IMR-90 (cell line): ENCODE results near the gene CREBL2. TPM values are rescaled to one million over a fixed set of nuclear protein-coding genes. Genes with fewer than 3 reads are reported as not detected.

Experiments
- ATAC-seq: fragments of 200-7000 bp; cut with Tn5 transposase; 2 replicates; pipeline ENCODE4 v1.9.1; 2020; ENCODE audit warnings: low read depth, mild to moderate bottlenecking, moderate library complexity
- BruUV-seq: library from RNA; stranded (reverse); fragments of 400-500 nt; replicated peaks from 2 replicates; lab custom pipeline; 2021; lab: Mats Ljungman, UMichigan
- CTCF ChIA-PET: fragments of 300-600 bp; formaldehyde crosslinking; extraction: SDS; loops from one replicate; lab custom pipeline; 2021; ENCODE audit warnings: antibody characterized with exemption; lab: Yijun Ruan, JAX
- POLR2A ChIA-PET: fragments of 300-600 bp; sonication (Branson Sonifier 250); formaldehyde crosslinking; loops from one replicate; lab custom pipeline; 2022; ENCODE audit warnings: antibody characterized with exemption; ENCODE audit not compliant: unreplicated experiment; lab: Charles Lee
- DNase-seq: peaks from one replicate; pipeline ENCODE4 v3.0.0; 2013
- H2AFZ ChIP-seq: replicated peaks from 2 replicates; pipeline ENCODE3; 2013; ENCODE audit warnings: low read length, mild to moderate bottlenecking; ENCODE audit not compliant: poor library complexity
- H2AK5ac ChIP-seq: 2 replicates; pipeline ENCODE4 v1.6.1; 2013; ENCODE audit warnings: low read depth, low read length, inconsistent platforms
- H2AK9ac ChIP-seq: replicated peaks from 2 replicates; pipeline ENCODE3; 2013; ENCODE audit warnings: mild to moderate bottlenecking, low read depth, low read length, moderate library complexity; ENCODE audit not compliant: poor library complexity
- H2BK120ac ChIP-seq: 2 replicates; pipeline ENCODE4 v1.6.1; 2013; ENCODE audit warnings: low read depth, low read length, inconsistent platforms
- H2BK15ac ChIP-seq: 3 replicates; pipeline ENCODE4 v1.6.1; 2013; ENCODE audit warnings: low read depth, low read length, inconsistent platforms
- H2BK20ac ChIP-seq: 2 replicates; pipeline ENCODE4 v1.6.1; 2013; ENCODE audit warnings: low read depth, mild to moderate bottlenecking, inconsistent platforms, low read length, moderate library complexity
- H2BK5ac ChIP-seq: 2 replicates; pipeline ENCODE4 v1.6.1; 2013; ENCODE audit warnings: mild to moderate bottlenecking, low read depth, low read length, inconsistent platforms; ENCODE audit not compliant: poor library complexity, severe bottlenecking
- H3K14ac ChIP-seq: replicated peaks from 2 replicates; pipeline ENCODE4 v1.6.1; 2013; ENCODE audit warnings: low read depth, low read length, inconsistent platforms
- H3K18ac ChIP-seq: 2 replicates; pipeline ENCODE4 v1.6.1; 2013; ENCODE audit warnings: low read depth, low read length, control low read depth
- H3K23ac ChIP-seq: 2 replicates; pipeline ENCODE4 v1.6.1; 2013; ENCODE audit warnings: low read depth, low read length, inconsistent platforms
- H3K27ac ChIP-seq: 2 replicates; pipeline ENCODE4 v1.5.1; 2013; ENCODE audit warnings: mild to moderate bottlenecking, control low read depth, low read length; ENCODE audit not compliant: insufficient read depth
- H3K27me3 ChIP-seq: 2 replicates; pipeline ENCODE4 v1.6.1; 2013; ENCODE audit warnings: low read length; ENCODE audit not compliant: control insufficient read depth, insufficient read depth
- H3K36me3 ChIP-seq: 2 replicates; pipeline ENCODE4 v1.6.1; 2013; ENCODE audit warnings: low read length, mixed read lengths; ENCODE audit not compliant: control insufficient read depth, insufficient read depth
- H3K4ac ChIP-seq: 2 replicates; pipeline ENCODE4 v1.6.1; 2013; ENCODE audit warnings: low read depth, low read length, inconsistent platforms
- H3K4me1 ChIP-seq: 2 replicates; pipeline ENCODE4 v1.6.1; 2013; ENCODE audit warnings: low read length, mixed read lengths; ENCODE audit not compliant: control insufficient read depth, insufficient read depth
- H3K4me2 ChIP-seq: 2 replicates; pipeline ENCODE4 v1.6.1; 2013; ENCODE audit warnings: low read depth, mild to moderate bottlenecking, control low read depth, low read length, moderate library complexity
- H3K4me3 ChIP-seq: 2 replicates; pipeline ENCODE4 v1.5.1; 2013; ENCODE audit warnings: low read depth, mild to moderate bottlenecking, control low read depth, low read length, moderate library complexity; ENCODE audit not compliant: insufficient read depth
- H3K56ac ChIP-seq: 2 replicates; pipeline ENCODE4 v1.6.1; 2013; ENCODE audit warnings: low read length, inconsistent platforms; ENCODE audit not compliant: insufficient read depth; ENCODE audit errors: extremely low read depth
- H3K79me1 ChIP-seq, 2 experiments: 2 replicates each; pipeline ENCODE4 v1.6.1; 2013; ENCODE audit warnings: low read length in 2 of 2, inconsistent platforms in 1 of 2, low read depth in 1 of 2
- H3K9ac ChIP-seq: 2 replicates; pipeline ENCODE4 v1.6.1; 2013; ENCODE audit warnings: low read depth, low read length, control low read depth
- H3K9me1 ChIP-seq: 2 replicates; pipeline ENCODE4 v1.6.1; 2013; ENCODE audit warnings: low read length, inconsistent platforms; ENCODE audit not compliant: insufficient read depth
- H3K9me3 ChIP-seq: 2 replicates; pipeline ENCODE4 v1.6.1; 2013; ENCODE audit warnings: low read length; ENCODE audit not compliant: control insufficient read depth, insufficient read depth
- H4K20me1 ChIP-seq: 2 replicates; pipeline ENCODE4 v1.6.1; 2013; ENCODE audit warnings: low read length, inconsistent platforms; ENCODE audit not compliant: insufficient read depth
- H4K5ac ChIP-seq: 2 replicates; pipeline ENCODE4 v1.6.1; 2013; ENCODE audit warnings: mild to moderate bottlenecking, low read depth, low read length, control low read depth
- H4K8ac ChIP-seq, 2 experiments: 2 replicates each; pipeline ENCODE4 v1.6.1; 2013; ENCODE audit warnings: low read depth in 2 of 2, low read length in 2 of 2, control low read depth in 1 of 2, inconsistent platforms in 1 of 2
- H4K91ac ChIP-seq: 2 replicates; pipeline ENCODE4 v1.6.1; 2013; ENCODE audit warnings: low read depth, low read length, inconsistent platforms; ENCODE audit not compliant: insufficient read depth
- BHLHE40 ChIP-seq: fragments of 150-350 bp; IDR thresholded peaks from 2 replicates; pipeline ENCODE4 v1.6.1; 2016; ENCODE audit warnings: mild to moderate bottlenecking, low read depth, low read length
- CEBPB ChIP-seq: IDR thresholded peaks from 2 replicates; pipeline ENCODE4 v1.6.1; 2012; ENCODE audit warnings: low read depth, low read length, improper control_type of control experiment
- CHD1 ChIP-seq: IDR thresholded peaks from 2 replicates; pipeline ENCODE4 v1.6.1; 2012; ENCODE audit warnings: low read depth, low read length, improper control_type of control experiment
- MAFK ChIP-seq: IDR thresholded peaks from 2 replicates; pipeline ENCODE4 v1.6.1; 2012; ENCODE audit warnings: low read depth, low read length, improper control_type of control experiment
- MAZ ChIP-seq: IDR thresholded peaks from 2 replicates; pipeline ENCODE4 v1.6.1; 2012; ENCODE audit warnings: low read depth, mild to moderate bottlenecking, low read length, improper control_type of control experiment, moderate library complexity, borderline replicate concordance
- MXI1 ChIP-seq: IDR thresholded peaks from 2 replicates; pipeline ENCODE4 v1.6.1; 2012; ENCODE audit warnings: low read depth, mild to moderate bottlenecking, low read length, moderate library complexity, borderline replicate concordance
- NFE2L2 ChIP-seq: fragments of 150-350 bp; IDR thresholded peaks from 2 replicates; pipeline ENCODE4 v1.6.1; 2016; ENCODE audit warnings: low read depth, mild to moderate bottlenecking, low read length
- POLR2A ChIP-seq: IDR thresholded peaks from 2 replicates; pipeline ENCODE4 v1.6.1; 2012; ENCODE audit warnings: mild to moderate bottlenecking, low read depth, low read length
- RAD21 ChIP-seq: IDR thresholded peaks from 2 replicates; pipeline ENCODE4 v1.6.1; 2012; ENCODE audit warnings: low read length, improper control_type of control experiment
- RCOR1 ChIP-seq: IDR thresholded peaks from 2 replicates; pipeline ENCODE4 v1.6.1; 2012; ENCODE audit warnings: mild to moderate bottlenecking, low read length, improper control_type of control experiment; ENCODE audit not compliant: insufficient replicate concordance
- RFX5 ChIP-seq: IDR thresholded peaks from 2 replicates; pipeline ENCODE4 v1.8.0; 2012; ENCODE audit warnings: low read depth, mild to moderate bottlenecking, low read length, moderate library complexity
- SMC3 ChIP-seq: fragments of 150-350 bp; IDR thresholded peaks from 2 replicates; pipeline ENCODE4 v1.6.1; 2016; ENCODE audit warnings: low read depth, mild to moderate bottlenecking, antibody characterized with exemption, low read length, moderate library complexity
- dilution Hi-C: fragments of 300-500 bp; cut with HindIII; formaldehyde crosslinking; loops from one replicate; pipeline ENCODE4 v1.14.3; 2018; ENCODE audit warnings: low sequenced_read_pairs; ENCODE audit not compliant: unreplicated experiment
- in situ Hi-C: fragments of 300-500 bp; cut with MboI; formaldehyde crosslinking; loops from 3 replicates; pipeline ENCODE4 v1.14.3; 2019; ENCODE audit warnings: low sequenced_read_pairs, inconsistent platforms, mixed read lengths
- intact Hi-C: fragments of 100-400 bp; cut with micrococcal nuclease; formaldehyde crosslinking; loops from 2 replicates; pipeline ENCODE4 v1.10.0; 2022
- polyA plus RNA-seq, 3 experiments: library from polyadenylated mRNA; depleted of rRNA; stranded (reverse); fragments of >200 nt; gene quantifications; 2 replicates each; pipeline ENCODE4 v1.2.3, GENCODE V29; 2012; ENCODE audit warnings: low replicate concordance in 1 of 3
- total RNA-seq: library from RNA; depleted of rRNA; stranded (reverse); fragments of >200 nt; gene quantifications from 2 replicates; pipeline ENCODE4 v1.2.3, GENCODE V29; 2012
- TF ChIP-seq, protein P1 (sequence below): fragments of 150-350 bp; IDR thresholded peaks from 2 replicates; pipeline ENCODE4 v1.6.1; 2017; ENCODE audit warnings: mild to moderate bottlenecking, antibody characterized with exemption, low read length, low read depth
- TF ChIP-seq, protein P2 (sequence below): conservative IDR thresholded peaks from 2 replicates; pipeline ENCODE4 v1.5.1; 2012; ENCODE audit warnings: mild to moderate bottlenecking, low read depth, low read length, improper control_type of control experiment
- TF ChIP-seq, protein P3 (sequence below): fragments of 150-350 bp; IDR thresholded peaks from 2 replicates; pipeline ENCODE4 v1.6.1; 2016; ENCODE audit warnings: low read depth, mild to moderate bottlenecking, low read length, moderate library complexity, borderline replicate concordance

CREBL2 gene
- total and polyA plus RNA-seq, 2 of the 4 experiments (the other 2 are of a cell fraction): 11.5 to 19.0 TPM

DNA sequence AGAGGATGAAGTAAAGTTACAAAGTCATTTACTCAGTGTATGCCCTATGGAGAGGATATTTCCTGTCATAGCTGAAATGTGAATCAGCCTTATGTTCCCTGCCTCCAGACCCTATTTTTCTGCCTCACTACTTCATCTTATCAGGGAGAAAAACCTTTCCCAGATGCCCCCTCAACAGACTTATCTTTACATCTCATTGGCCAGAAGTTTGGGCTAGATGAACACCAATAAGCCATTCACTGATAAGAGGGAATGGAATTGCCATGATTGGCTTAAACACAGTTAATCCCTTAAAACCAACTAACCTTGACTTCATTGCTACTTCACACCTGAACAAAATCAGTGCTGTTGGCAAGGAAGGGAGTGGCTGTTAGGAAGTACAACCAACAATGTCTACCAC is 40.1 kb downstream of the CREBL2 start:
- DNase-seq (no peak), ATAC-seq (no peak)
- TF ChIP-seq RCOR1: no peak
- TF ChIP-seq CEBPB: no peak
- no peak for TF ChIP-seq BHLHE40
- TF ChIP-seq RFX5: no peak
- no peak for TF ChIP-seq MAZ
- TF ChIP-seq, protein P1, sequence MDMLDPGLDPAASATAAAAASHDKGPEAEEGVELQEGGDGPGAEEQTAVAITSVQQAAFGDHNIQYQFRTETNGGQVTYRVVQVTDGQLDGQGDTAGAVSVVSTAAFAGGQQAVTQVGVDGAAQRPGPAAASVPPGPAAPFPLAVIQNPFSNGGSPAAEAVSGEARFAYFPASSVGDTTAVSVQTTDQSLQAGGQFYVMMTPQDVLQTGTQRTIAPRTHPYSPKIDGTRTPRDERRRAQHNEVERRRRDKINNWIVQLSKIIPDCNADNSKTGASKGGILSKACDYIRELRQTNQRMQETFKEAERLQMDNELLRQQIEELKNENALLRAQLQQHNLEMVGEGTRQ: no peak
- TF ChIP-seq, protein P2, sequence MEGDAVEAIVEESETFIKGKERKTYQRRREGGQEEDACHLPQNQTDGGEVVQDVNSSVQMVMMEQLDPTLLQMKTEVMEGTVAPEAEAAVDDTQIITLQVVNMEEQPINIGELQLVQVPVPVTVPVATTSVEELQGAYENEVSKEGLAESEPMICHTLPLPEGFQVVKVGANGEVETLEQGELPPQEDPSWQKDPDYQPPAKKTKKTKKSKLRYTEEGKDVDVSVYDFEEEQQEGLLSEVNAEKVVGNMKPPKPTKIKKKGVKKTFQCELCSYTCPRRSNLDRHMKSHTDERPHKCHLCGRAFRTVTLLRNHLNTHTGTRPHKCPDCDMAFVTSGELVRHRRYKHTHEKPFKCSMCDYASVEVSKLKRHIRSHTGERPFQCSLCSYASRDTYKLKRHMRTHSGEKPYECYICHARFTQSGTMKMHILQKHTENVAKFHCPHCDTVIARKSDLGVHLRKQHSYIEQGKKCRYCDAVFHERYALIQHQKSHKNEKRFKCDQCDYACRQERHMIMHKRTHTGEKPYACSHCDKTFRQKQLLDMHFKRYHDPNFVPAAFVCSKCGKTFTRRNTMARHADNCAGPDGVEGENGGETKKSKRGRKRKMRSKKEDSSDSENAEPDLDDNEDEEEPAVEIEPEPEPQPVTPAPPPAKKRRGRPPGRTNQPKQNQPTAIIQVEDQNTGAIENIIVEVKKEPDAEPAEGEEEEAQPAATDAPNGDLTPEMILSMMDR: no peak
- TF ChIP-seq SMC3: no peak
- TF ChIP-seq MAFK: no peak
- no peak for TF ChIP-seq POLR2A
- no peak for TF ChIP-seq RAD21
- no peak for TF ChIP-seq MXI1
- no peak for TF ChIP-seq NFE2L2
- TF ChIP-seq, protein P3, sequence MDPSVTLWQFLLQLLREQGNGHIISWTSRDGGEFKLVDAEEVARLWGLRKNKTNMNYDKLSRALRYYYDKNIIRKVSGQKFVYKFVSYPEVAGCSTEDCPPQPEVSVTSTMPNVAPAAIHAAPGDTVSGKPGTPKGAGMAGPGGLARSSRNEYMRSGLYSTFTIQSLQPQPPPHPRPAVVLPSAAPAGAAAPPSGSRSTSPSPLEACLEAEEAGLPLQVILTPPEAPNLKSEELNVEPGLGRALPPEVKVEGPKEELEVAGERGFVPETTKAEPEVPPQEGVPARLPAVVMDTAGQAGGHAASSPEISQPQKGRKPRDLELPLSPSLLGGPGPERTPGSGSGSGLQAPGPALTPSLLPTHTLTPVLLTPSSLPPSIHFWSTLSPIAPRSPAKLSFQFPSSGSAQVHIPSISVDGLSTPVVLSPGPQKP: no peak
- TF ChIP-seq CHD1: no peak
- Histone ChIP-seq H3K9ac (no peak overlapping the region), H4K91ac (no peak overlapping the region), H3K27me3 (no peaks in the 10 kb centered on the region), H3K79me1 (no peaks in the 10 kb centered on the region), H2BK20ac (no peak overlapping the region), H3K36me3 (no peaks in the 10 kb centered on the region), H4K20me1 (no peaks in the 10 kb centered on the region), H2AFZ (no peak overlapping the region), H2BK120ac (no peak overlapping the region; the same call in 1 of the 2 replicates), H3K4me1 (peaks cover 3% of the 10 kb centered on the region; the same call in 1 of the 2 replicates), H4K8ac (no peak overlapping the region; a peak in 1 of 4 replicates), H2AK5ac (no peak overlapping the region), H3K4ac (no peak overlapping the region), H3K56ac (no peak overlapping the region), H3K9me1 (peaks cover under 1% of the 10 kb centered on the region; the same call in 1 of the 2 replicates), H3K4me2 (no peak overlapping the region), H3K9me3 (peaks cover 17% of the 10 kb centered on the region), H3K4me3 (no peak overlapping the region), H3K18ac (no peak overlapping the region), H3K23ac (no peak overlapping the region), H4K5ac (no peak overlapping the region), H2AK9ac (no peak overlapping the region), H3K14ac (peak overlapping the region; percentile 66; the same call in 1 of the 2 replicates), H3K27ac (no peak overlapping the region), H2BK5ac (no peak overlapping the region), H2BK15ac (peak overlapping the region; percentile 78; the same call in 1 of the 3 replicates)
- dilution Hi-C loops: no loop called here
- CTCF ChIA-PET: no interaction called here
- intact Hi-C loops: no loop called here
- POLR2A ChIA-PET: no interaction called here
- no TSS peak for BruUV-seq
- in situ Hi-C loops: no loop called here
